GM12801 (cell line): ENCODE measurements around the gene P2RY8.

Source experiments
- TF ChIP-seq, protein P1 (sequence below): IDR thresholded peaks from one replicate; pipeline ENCODE4 v1.5.1; 2011; ENCODE audit warnings: control low read depth; ENCODE audit not compliant: insufficient read length; ENCODE audit errors: extremely low read depth

Gene P2RY8

GRCh38 chrX:1576201-1576992, 39.4 kb upstream of the P2RY8 start:
- TF ChIP-seq, protein P1, sequence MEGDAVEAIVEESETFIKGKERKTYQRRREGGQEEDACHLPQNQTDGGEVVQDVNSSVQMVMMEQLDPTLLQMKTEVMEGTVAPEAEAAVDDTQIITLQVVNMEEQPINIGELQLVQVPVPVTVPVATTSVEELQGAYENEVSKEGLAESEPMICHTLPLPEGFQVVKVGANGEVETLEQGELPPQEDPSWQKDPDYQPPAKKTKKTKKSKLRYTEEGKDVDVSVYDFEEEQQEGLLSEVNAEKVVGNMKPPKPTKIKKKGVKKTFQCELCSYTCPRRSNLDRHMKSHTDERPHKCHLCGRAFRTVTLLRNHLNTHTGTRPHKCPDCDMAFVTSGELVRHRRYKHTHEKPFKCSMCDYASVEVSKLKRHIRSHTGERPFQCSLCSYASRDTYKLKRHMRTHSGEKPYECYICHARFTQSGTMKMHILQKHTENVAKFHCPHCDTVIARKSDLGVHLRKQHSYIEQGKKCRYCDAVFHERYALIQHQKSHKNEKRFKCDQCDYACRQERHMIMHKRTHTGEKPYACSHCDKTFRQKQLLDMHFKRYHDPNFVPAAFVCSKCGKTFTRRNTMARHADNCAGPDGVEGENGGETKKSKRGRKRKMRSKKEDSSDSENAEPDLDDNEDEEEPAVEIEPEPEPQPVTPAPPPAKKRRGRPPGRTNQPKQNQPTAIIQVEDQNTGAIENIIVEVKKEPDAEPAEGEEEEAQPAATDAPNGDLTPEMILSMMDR = no peak

DNA sequence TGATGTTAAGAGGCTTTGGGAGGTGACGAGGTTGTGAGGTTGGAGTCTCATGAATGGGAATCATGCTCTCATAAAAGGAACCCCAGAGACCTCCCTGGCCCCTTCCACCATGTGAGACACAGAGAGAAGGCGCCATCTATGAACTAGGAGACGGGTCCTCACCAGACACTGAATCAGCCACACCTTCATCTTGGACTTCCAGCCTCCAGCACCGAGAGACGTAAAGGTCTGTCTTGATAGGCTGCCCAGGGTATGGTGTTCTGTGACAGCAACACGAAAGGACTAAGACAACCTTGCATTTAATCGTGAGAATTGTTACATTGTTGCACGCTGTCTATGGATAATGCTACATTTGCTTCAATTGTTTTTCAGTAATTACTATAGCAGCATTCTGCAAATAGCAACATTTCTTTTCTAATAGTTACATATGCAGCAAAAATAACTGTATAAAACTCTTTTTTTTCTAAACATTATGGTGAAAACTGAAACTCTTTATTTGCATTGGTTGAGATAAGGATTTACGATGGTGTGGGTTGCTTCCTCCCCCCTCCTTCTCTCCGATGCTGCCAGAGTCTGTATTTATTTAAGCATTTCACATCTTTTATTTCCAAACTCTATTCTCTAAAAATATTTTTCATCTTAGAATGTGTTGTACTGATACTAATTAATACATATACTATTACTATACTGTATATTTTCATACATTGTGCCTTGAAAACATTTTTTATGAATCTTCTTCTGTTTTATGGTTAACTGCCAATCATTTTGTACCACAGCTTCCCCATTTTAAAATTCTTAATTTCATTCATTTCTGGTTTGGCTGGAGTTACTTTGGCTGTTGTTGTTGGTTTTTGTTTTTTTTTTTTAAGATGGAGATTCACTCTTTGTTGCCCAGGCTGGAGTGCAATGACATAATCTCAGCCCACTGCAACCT, 28.0 kb upstream of the P2RY8 start:
- TF ChIP-seq, protein P1 = no peak

GRCh38 chrX:1561164-1561563, 24.2 kb upstream of the P2RY8 start:
- TF ChIP-seq, protein P1 = no peak

GRCh38 chrX:1558761-1559468, 21.9 kb upstream of the P2RY8 start:
- TF ChIP-seq, protein P1 = no peak

DNA sequence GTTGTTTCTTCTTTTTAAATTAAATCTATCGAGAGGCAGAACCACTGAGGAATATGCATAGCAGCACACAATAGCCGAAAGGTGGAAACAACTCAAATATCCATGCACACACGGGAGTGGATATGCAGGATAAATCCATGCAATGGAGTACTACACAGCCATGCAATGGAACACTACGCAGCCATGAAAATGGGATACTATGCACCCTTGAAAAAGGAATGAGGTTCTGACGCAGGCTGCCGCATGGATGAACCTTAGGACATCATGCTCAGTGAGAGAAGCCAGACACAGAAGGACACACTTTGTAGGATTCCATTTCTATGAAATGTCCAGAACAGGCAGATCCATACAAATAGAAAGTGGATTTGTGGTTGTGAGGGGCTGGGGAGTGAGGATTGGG, 18.4 kb upstream of the P2RY8 start:
- TF ChIP-seq, protein P1 = no peak

DNA sequence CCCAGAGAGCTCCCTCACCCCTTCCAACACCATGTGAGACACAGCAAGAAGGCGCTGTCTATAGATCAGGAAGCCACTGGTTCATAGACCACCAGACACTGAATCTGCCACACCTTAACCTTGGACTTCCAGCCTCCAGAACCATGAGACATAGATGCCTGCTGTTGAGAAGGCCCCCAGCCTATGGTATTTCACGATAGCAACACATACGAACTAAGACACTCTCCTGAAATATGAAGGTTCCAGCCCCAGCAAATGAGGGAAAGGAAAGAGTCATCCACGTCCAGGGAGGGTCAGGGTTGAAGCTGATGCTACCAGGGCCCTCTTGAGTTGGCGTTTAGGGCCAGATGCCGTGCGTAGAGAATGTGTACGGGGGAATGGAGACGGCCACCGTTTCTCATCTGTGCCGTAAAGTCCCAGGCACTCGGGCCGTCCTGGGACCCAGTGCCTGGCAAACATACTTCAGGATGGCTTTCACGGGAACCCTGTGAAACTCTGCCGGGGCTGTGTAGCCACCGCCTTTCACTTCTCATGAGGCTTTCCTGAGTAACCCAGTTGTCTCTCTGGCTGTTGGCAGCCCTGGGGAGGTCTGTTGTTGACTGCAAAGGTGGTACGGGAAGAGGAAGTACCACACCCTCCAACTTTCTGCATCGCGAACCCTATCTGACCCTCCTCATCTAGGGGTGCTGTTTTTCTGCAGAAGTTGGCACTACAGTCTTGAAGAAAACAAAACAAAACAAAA, 17.7 kb upstream of the P2RY8 start:
- TF ChIP-seq, protein P1 = no peak
